ENCODE results near the gene WIPF3.

WIPF3 gene

DNA sequence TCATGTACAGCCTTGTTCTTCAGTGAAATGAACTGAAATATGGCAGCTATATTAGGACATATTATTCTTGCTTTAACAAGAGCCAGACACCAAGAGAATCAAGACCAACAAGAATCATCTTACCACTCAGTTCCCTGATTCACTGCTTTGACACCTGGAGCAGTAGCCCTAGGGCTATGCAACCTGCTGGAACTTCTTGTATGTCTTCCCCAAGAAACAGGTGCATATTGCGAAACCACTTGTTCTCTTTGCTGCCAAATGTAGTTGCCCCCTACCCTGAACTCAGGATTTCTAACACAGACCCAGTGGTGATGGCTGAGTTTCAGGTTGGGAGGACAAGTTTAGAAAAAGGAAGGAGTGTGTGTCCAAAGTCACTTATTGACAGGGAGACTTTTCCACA is 46.1 kb downstream of the WIPF3 start:
- H3K79me2 ChIP-seq (ENCODE audit: insufficient read depth, low read length): no peaks in the 10 kb centered on the region
- H3K27me3 ChIP-seq (ENCODE audit: insufficient read depth, low read length, poor library complexity, severe bottlenecking): no peaks in the 10 kb centered on the region
- no peaks in the 10 kb centered on the region for H3K4me1 ChIP-seq (ENCODE audit: insufficient read depth, low read length, poor library complexity, severe bottlenecking)
- no peaks in the 10 kb centered on the region for H3K36me3 ChIP-seq (ENCODE audit: insufficient read depth, low read length)
- H2AFZ ChIP-seq (ENCODE audit: low read length): no peak overlapping the region
- H3K9me3 ChIP-seq (ENCODE audit: insufficient read depth, low read depth, low read length): no peaks in the 10 kb centered on the region
- TF ChIP-seq, protein P1, sequence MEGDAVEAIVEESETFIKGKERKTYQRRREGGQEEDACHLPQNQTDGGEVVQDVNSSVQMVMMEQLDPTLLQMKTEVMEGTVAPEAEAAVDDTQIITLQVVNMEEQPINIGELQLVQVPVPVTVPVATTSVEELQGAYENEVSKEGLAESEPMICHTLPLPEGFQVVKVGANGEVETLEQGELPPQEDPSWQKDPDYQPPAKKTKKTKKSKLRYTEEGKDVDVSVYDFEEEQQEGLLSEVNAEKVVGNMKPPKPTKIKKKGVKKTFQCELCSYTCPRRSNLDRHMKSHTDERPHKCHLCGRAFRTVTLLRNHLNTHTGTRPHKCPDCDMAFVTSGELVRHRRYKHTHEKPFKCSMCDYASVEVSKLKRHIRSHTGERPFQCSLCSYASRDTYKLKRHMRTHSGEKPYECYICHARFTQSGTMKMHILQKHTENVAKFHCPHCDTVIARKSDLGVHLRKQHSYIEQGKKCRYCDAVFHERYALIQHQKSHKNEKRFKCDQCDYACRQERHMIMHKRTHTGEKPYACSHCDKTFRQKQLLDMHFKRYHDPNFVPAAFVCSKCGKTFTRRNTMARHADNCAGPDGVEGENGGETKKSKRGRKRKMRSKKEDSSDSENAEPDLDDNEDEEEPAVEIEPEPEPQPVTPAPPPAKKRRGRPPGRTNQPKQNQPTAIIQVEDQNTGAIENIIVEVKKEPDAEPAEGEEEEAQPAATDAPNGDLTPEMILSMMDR (conservative IDR thresholded peaks at IDR 0.05; ENCODE audit: low read length): no peak
- TF ChIP-seq EZH2phosphoT487 (IDR thresholded peaks at IDR 0.05; ENCODE audit: borderline replicate concordance): no peak
- H3F3A ChIP-seq (ENCODE audit: low read depth): no peaks in the 10 kb centered on the region
- no peak overlapping the region for H3K4me3 ChIP-seq (ENCODE audit: low read length, poor library complexity, severe bottlenecking)
- H3K4me2 ChIP-seq (ENCODE audit: low read depth, low read length, poor library complexity, severe bottlenecking): no peak overlapping the region
- H3K9me2 ChIP-seq (replicated peaks; ENCODE audit: low read depth, low read length): no peaks in the 10 kb centered on the region
- no peaks in the 10 kb centered on the region for H4K20me1 ChIP-seq (ENCODE audit: insufficient read depth, low read length, poor library complexity, severe bottlenecking)
- no peak overlapping the region for H3K9ac ChIP-seq (ENCODE audit: low read depth, low read length, poor library complexity, severe bottlenecking)

DNA sequence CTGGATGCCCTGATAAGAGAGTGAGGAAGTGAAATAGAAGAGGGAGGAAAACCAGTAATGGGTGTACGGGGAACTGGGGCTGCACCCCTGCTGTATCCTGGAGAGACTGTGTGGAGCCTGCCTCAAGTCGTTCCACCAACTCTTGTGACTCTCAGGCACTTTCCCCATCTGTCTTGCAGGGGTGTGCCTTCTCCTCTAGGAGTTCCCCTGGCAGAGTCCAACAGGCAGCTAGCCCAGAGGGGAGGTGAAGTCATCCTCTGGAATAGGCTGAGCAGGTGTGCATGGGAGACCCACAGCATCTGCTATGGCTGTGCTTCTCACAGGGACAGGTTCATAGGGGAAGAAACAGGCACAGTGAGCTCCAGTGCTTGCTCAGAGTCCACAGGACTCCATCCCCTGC is 46.8 kb downstream of the WIPF3 start:
- Histone ChIP-seq H3K27me3 (ENCODE audit: insufficient read depth, low read length, poor library complexity, severe bottlenecking) (no peaks in the 10 kb centered on the region), H3K79me2 (ENCODE audit: insufficient read depth, low read length) (no peaks in the 10 kb centered on the region), H3K4me1 (ENCODE audit: insufficient read depth, low read length, poor library complexity, severe bottlenecking) (no peaks in the 10 kb centered on the region), H3K9me3 (ENCODE audit: insufficient read depth, low read depth, low read length) (no peaks in the 10 kb centered on the region), H3K9ac (ENCODE audit: low read depth, low read length, poor library complexity, severe bottlenecking) (no peak overlapping the region), H3K36me3 (ENCODE audit: insufficient read depth, low read length) (no peaks in the 10 kb centered on the region), H3K9me2 (replicated peaks; ENCODE audit: low read depth, low read length) (no peaks in the 10 kb centered on the region), H3K4me2 (ENCODE audit: low read depth, low read length, poor library complexity, severe bottlenecking) (no peak overlapping the region), H2AFZ (ENCODE audit: low read length) (no peak overlapping the region), H3F3A (ENCODE audit: low read depth) (no peaks in the 10 kb centered on the region), H4K20me1 (ENCODE audit: insufficient read depth, low read length, poor library complexity, severe bottlenecking) (no peaks in the 10 kb centered on the region), H3K4me3 (ENCODE audit: low read length, poor library complexity, severe bottlenecking) (no peak overlapping the region)
- TF ChIP-seq EZH2phosphoT487 (IDR thresholded peaks at IDR 0.05; ENCODE audit: borderline replicate concordance): no peak
- TF ChIP-seq, protein P1 (conservative IDR thresholded peaks at IDR 0.05; ENCODE audit: low read length): no peak

DNA sequence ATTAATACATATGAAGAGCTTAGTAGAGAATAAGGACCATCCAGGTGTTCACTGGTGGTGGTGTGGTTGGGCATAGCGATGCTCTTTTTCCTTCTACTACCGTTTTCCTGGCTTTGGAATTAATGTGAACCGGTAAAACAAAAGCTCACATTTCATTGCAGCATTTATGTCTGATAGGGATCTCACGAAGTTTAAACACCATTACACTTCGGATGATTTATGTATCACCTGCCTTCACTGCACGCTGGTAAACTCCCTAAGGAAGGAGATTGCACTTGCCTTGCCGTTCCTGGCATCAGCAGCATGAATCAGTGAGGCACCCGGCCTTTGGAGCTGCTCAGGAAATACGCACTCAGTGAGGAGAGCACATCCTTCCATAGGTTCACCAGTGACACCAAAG is 47.5 kb downstream of the WIPF3 start:
- Histone ChIP-seq H3K36me3 (ENCODE audit: insufficient read depth, low read length) (no peaks in the 10 kb centered on the region), H2AFZ (ENCODE audit: low read length) (no peak overlapping the region), H4K20me1 (ENCODE audit: insufficient read depth, low read length, poor library complexity, severe bottlenecking) (no peaks in the 10 kb centered on the region), H3K9me3 (ENCODE audit: insufficient read depth, low read depth, low read length) (no peaks in the 10 kb centered on the region), H3K4me3 (ENCODE audit: low read length, poor library complexity, severe bottlenecking) (no peak overlapping the region), H3K9ac (ENCODE audit: low read depth, low read length, poor library complexity, severe bottlenecking) (no peak overlapping the region), H3K4me2 (ENCODE audit: low read depth, low read length, poor library complexity, severe bottlenecking) (no peak overlapping the region), H3K79me2 (ENCODE audit: insufficient read depth, low read length) (no peaks in the 10 kb centered on the region), H3K9me2 (replicated peaks; ENCODE audit: low read depth, low read length) (no peaks in the 10 kb centered on the region), H3F3A (ENCODE audit: low read depth) (no peaks in the 10 kb centered on the region), H3K27me3 (ENCODE audit: insufficient read depth, low read length, poor library complexity, severe bottlenecking) (no peaks in the 10 kb centered on the region), H3K4me1 (ENCODE audit: insufficient read depth, low read length, poor library complexity, severe bottlenecking) (no peaks in the 10 kb centered on the region)
- TF ChIP-seq EZH2phosphoT487 (IDR thresholded peaks at IDR 0.05; ENCODE audit: borderline replicate concordance): no peak
- TF ChIP-seq, protein P1 (conservative IDR thresholded peaks at IDR 0.05; ENCODE audit: low read length): no peak

Data from Loucy (cell line).